AG08395 (cell line): ENCODE data around the gene HIPK2.

Source experiments
- DNase-seq: peaks from one replicate; pipeline ENCODE4 v3.0.0; 2012; ENCODE audit warnings: mixed read lengths, low spot score

HIPK2 gene

DNA sequence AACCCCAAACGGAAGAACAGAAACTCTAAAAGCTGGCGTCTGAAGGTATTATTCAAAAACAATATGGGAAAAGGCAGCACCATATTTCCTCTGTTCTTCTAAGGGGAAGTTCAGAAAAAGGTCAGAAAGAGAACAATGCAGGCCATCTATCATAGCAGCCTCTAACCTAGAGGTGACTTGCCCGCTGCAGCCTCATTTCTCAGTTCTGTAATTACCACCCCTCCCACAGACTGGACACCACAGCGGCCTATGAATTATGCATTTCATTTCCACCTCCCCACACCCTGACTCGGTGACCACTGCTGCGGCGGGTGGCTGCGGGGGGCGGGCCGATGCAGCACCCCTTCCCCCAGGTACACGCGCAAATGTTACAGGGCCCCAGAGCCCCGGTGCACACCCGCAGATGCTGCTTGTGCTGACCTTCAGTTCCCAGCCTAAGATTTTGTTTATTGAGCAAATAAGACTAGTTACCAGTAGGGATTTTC lies 128.8 kb downstream of the HIPK2 start:
- no peak for DNase-seq

GRCh38 chr7:139648391-139648861 lies 129.4 kb downstream of the HIPK2 start:
- no peak for DNase-seq

DNA sequence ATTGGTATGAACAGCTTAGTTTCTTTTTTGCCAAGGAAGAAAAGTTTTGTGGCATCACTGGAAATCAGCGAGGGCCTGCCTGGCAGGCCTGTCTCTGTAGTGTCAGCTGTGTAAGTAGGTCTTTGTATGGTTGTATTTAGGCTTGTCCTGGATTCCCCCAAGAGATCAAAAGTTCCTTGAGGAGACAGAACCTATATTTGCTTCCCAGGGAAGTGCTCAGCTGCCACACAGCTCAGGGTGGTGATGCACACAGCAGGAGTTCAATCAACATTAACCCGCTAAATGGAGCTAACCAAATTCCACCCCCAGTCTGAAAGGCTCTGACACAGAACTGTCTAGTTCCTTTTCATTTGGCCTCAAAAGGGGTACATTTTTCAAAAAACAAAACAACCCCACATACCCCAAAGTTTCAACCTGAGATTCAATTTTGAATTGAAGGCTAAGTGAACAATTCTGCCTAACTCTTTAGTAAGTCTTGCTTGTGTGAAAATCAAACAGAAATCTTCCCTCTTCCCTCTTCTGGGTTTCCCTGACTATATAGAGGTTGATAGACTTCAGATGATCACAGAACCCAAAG lies 129.9 kb downstream of the HIPK2 start:
- DNase-seq, result no peak

GRCh38 chr7:139647085-139647484 lies 130.7 kb downstream of the HIPK2 start:
- no peak for DNase-seq

- no peak for DNase-seq
Observed at GRCh38 chr7:139646566-139646965, 131.2 kb downstream of the HIPK2 start.

- DNase-seq, result peak; percentile 74
Observed at GRCh38 chr7:139645572-139646523, 131.9 kb downstream of the HIPK2 start.

DNA sequence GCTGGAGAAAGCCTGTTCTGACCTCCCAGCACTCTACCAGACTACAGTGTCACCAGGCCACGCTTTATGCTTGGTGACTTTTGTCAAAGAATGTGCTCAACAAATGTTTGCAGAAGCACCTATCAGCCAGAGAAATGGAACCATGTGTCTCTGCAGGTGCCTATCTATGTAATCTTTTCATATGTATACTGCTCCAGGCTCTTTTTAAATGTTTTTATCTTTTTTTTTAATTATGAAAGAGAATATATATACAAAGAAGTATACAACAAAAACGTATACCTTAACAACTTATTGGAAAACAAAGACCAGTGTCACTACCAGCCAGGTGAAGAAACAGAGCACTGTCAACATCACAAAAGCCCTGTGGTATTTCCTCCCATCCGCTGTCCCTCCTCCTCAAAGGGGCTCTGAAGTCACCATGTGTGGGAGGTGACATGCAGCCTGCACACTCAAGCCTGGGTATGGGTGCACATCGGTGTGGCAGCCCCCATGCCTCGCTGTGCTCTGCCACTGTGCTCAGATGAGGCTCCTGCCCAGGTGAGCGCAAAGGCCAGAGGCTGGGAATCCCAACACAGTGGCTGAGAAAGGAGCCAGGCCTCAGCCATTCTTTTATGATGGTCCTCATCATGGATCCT lies 133.7 kb downstream of the HIPK2 start:
- DNase-seq, result no peak

DNA sequence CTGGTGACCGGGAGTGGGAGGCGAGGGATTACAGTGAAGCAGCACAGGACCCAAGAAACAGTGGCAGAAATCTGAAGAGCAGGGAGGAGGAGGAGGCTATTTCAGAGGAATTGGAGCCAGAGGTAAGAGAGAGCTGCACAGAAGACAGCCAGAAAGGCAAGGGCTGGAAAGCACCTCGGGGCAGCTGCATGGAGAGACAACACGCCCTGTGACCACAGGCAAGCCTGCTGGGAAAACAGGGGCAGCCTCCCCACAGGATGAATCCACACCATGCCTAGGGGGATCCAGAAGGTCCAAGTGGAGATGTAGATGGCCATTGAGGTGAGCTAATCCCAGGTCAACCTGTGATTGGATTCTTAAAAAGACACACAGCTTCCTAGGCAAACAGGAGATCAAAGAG lies 135.5 kb downstream of the HIPK2 start:
- no peak for DNase-seq

GRCh38 chr7:139641337-139641992 lies 136.3 kb downstream of the HIPK2 start:
- no peak for DNase-seq

- DNase-seq, result no peak
Observed at GRCh38 chr7:139640681-139641080, 137.1 kb downstream of the HIPK2 start.

- no peak for DNase-seq
Observed at GRCh38 chr7:139639563-139639962, 138.2 kb downstream of the HIPK2 start.

DNA sequence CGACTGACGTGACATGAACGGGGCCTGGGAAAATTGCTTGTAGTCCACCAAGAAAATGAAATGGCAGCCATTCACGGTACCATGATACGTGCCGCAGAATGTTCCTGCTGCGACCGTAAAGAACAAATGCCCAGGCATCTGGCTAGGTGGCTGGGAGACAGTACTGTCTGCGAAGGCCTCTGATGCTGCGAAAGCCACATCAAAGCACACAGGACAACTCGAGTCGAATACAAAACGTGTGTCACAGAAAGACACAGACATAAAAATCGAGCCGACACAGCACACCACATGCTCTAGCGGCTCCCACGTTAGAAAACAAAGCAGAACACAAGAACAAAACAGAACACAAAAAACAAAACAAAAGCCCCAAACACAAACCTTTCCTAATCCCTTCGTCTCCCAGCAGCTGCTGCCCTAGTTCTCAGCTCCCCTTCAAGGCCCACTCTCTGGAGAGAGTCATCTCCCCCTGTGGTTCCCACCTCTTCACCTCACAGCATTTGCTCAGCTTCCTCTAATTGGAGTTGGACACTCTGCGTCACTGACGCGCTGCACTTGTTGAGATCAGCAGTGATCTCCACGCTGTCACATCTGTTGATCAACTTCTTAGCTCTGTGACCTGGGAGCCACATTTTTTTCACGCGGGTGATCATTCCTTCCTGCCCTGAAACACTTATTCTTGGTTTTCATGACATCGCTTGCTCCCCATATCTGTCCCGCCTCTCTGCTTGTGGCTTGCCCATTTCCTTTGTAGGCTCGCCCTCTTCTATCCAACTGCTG lies 142.1 kb downstream of the HIPK2 start:
- no peak for DNase-seq

DNA sequence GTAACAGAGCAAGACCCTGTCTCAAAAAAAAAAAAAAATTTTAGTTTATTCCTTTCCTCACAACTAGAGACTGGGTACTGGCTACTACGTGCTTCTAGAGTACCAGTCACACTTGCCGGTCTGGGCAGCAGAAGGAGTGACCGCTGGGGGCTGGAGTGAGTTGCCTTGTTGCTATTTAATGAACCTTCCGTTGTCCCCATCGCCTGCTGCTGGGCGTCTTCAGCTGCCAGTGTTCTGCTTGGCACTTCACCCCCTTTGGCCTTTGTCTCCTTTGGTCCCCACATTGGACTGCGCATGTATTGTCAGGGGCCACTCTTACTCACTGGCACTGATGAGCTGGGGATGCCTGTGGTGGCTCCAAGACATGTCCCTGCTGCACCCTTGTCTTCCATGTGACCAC lies 143.7 kb downstream of the HIPK2 start:
- DNase-seq, result no peak

- no peak for DNase-seq
Observed at GRCh38 chr7:139631520-139632031, 146.2 kb downstream of the HIPK2 start.

- no peak for DNase-seq
Observed at GRCh38 chr7:139630643-139631519, 146.9 kb downstream of the HIPK2 start.

GRCh38 chr7:139629392-139630082 lies 148.3 kb downstream of the HIPK2 start:
- DNase-seq, result peak; percentile 24

DNA sequence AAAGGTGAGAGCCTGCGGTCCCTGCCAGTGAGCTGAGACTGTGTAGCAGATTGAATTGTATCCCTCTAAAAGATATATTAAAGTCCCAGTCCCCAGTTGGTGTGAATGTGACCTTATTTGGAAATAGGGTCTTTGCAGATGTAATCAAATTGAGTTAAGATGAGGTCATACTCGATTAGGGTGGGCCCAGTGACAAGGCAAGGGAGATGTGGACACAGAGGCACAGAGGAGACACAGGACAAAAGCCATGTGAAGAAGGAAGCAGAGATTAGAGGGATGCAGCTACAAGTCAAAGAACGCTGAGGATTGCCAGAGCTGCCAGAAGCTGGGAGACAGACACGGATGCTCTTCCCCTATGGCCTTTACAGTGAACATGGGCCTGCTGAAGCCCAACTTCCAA lies 150.0 kb downstream of the HIPK2 start:
- DNase-seq, result no peak

DNA sequence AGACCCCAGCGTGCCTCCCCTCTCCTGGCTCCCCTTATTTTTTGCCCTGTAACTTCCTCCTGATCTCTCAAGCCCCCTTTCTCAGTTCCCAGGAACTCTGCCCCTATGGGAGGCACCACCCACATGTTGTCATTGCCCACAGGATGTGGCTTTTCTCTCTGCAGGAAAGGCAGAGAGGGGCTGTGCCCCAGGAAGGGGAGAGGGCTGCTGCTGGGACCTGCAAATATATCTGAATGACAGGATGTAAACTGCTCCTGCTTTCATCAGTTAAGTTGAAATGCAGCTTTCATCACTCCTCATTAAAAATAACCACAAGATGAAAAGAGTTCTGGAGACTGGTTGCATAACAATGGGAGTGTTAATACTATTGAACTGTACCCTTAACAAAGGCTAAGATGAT lies 151.0 kb downstream of the HIPK2 start:
- DNase-seq, result no peak

GRCh38 chr7:139623518-139623917 lies 154.3 kb downstream of the HIPK2 start:
- no peak for DNase-seq
